Sciatic nerve (tissue), 2 donors: ENCODE data around the gene PAX5. TPM values are rescaled to one million over a fixed set of nuclear protein-coding genes. Genes with fewer than 3 reads are reported as not detected.
A peak's percentile ranks its signal among the peaks of the same experiment; 100 is the strongest.

ENCODE experiments used
- ATAC-seq: fragments of 200-7000 bp; cut with Tn5 transposase; one replicate; pipeline ENCODE4 v1.9.1; 2020; ENCODE audit warnings: mild to moderate bottlenecking, moderate library complexity
- DNase-seq: peaks from one replicate; pipeline ENCODE4 v3.0.0-alpha.2; 2020; ENCODE audit warnings: low spot score
- intact Hi-C: fragments of 100-400 bp; cut with DNase I; formaldehyde crosslinking; loops from one replicate; pipeline ENCODE4 v1.14.2; 2022
- total RNA-seq: library from RNA; stranded (reverse); fragmentation: NEBNext Ultra II Directional; extraction: Animal tissue kit (Norgen Biotek cat#: 25700); gene quantifications from one replicate; pipeline ENCODE4 v1.2.1, GENCODE V29; 2021
- donor health status: DM: no; HTN: no; CAD: no.
- donor health status: DM: no; HTN: no; CAD: no.

PAX5 gene
- total RNA-seq, 1 donor from 2014 or later, result 1.2 TPM

GRCh38 chr9:37038302-37038942 is 4.4 kb upstream of the PAX5 start:
- DNase-seq (no peak), ATAC-seq (no peak)
- intact Hi-C loops, result no loop called here

GRCh38 chr9:37037503-37038301 is 3.6 kb upstream of the PAX5 start:
- intact Hi-C loops, result no loop called here
- no peak for DNase-seq
- peak; percentile 40 for ATAC-seq

GRCh38 chr9:37036776-37037502 is 2.9 kb upstream of the PAX5 start:
- intact Hi-C loops, result no loop called here
- DNase-seq (no peak), ATAC-seq (peak; percentile 51)

DNA sequence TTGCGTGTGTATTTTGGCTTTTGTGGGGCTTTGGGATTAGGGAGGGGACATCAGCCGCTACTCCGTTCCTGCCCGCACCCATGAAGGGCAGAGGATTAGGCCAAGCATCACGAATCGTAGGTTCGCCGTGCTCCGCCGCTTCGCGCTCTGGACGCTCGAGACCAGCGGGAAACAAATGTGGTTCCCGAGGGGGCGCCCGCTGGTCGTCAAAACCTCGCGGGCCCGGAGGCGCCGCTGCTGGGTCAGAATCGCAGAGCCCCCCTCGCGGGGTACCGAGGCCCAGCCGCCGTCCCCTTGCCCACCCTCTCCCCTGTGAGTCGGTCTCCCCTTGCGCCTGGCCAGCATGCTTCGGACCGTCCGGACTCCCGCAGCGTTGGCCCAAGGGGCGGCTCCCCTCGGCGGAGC is 2.3 kb upstream of the PAX5 start:
- ATAC-seq, result peak; percentile 6
- no peak for DNase-seq
- intact Hi-C loops, result no loop called here

DNA sequence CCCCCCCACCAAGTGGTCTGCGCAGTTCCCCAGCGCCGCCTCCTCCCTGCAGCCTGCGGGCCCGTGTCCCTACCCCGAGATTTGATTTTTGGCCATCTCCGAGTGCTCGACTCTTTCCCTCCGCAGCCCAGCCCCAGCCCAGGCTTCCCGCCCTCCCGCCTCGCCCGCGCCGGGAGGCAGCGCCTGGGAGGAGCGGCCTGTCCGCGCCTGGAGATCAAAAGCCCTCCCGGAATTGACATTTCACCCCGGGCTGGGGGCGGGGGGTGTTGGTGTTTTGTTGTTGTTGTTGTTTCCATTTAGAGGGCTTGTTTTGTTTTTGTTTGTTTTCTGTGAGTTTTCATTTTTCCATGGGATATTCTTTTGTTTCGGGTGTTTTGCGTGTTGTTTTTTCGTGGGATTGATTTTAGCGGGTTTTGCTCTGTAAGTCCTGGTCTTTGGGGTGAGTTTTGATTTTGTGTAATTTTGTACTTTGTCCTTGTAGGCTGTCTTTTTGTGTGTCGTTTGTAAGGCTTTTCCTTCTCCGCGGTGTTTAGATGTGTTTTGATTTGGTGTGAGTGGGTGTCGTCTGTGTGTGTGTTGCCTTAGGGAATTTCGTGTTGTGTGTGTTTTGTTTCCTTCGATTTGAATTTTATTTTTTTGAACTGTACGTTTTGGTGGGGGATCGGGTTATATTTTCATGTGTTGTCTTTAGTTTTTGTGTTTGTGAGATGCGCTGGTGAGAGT is 1.7 kb upstream of the PAX5 start:
- DNase-seq (no peak), ATAC-seq (no peak)
- intact Hi-C loops, result no loop called here

DNA sequence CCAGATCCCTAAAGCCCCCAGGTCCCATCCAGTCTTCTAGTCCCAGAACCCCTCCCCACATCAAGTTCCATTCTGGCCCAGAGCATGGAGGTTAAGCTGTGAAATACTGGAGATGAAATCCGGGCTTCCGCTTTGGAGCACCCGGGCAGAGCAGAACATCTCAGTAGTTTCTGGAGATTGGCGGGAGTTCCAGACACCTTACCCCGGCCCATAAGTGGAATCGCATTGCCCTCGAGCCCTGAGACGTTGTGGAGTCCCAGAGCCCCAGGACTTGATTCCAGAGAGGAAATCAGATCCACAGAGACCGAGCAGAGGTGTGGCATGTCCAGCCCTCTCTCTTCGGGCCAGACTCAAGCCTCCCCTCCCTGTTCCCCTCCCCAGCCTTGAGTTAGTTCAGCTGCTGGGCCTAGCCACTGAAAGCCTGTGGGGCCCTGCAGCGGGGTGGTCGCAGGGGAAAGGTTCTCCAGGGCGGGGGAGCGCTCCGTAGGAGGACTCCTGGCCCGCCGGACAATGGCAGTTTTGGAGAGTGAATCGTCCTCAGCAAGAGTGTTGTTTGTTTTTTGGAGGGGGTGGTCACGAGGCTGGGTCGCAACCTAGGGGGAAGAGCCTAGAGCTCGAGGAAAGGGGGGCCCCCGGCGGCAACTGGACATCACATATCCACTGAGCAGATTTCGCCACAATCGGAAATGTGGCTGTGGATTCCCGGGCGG is 1.0 kb upstream of the PAX5 start:
- ATAC-seq, result no peak
- intact Hi-C loops, result no loop called here
- DNase-seq, result no peak

DNA sequence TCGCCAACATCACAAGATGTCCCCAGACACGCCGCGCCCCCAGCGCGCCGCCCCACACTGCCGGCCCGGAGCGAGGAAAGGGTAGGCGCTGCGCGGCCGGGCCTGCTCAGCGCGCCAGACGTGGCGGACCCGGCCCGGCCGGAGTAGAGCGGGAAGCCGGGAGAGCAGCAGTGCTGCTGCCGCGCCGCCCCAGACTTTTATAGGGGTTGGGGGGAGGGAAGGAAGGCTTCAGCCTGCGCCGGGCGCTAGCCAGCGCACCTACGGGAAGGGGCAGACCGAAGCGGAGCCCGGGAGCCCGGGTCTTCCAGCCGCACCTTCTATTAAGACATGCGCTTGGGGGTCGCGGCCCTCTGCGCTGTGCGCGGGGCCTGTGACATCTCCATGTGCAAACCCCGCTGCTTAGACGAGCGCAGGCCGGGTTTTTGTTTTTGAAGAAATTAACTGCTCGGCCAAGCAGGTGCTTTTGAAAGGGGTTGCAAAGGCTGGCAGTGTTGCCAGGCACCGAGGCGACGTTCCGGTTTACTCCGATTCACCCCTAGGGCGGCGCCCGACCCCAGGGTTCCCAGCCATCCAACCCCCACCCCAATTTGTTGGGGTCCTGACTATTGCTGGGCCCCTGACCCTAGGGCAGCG is 353 bp upstream of the PAX5 start:
- no peak for DNase-seq
- ATAC-seq, result no peak
- intact Hi-C loops, result no loop called here

DNA sequence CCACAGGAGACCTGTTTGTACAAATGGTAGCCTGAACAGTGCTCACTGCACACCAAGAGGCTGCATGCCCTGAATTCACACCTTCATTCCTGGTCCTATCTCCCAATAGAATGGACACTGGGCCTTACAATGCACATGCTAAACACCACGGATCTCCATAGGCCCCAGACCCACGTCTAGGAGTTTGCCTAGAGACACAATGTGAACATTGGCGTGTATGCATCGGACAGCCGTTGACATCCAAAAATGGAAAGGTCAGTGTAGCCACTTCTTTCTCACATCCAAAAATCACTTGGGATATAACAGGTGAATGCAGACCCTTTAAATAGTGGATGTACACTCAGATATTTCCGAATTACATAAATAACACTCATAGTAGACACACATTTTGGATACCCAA is 927 bp downstream of the PAX5 start:
- DNase-seq (no peak), ATAC-seq (no peak)
- intact Hi-C loops, result no loop called here

GRCh38 chr9:37032713-37033112 is 1.4 kb downstream of the PAX5 start:
- intact Hi-C loops, result no loop called here

GRCh38 chr9:37031902-37032301 is 2.2 kb downstream of the PAX5 start:
- DNase-seq, result no peak
- intact Hi-C loops, result no loop called here
- no peak for ATAC-seq

More at GRCh38 chr9:37032713-37033112, 1.4 kb downstream of the PAX5 start:
- DNase-seq, result no peak
- no peak for ATAC-seq

- no peak for DNase-seq
- no peak for ATAC-seq
- intact Hi-C loops, result no loop called here
Observed at GRCh38 chr9:37031081-37031480, 3.0 kb downstream of the PAX5 start.

DNA sequence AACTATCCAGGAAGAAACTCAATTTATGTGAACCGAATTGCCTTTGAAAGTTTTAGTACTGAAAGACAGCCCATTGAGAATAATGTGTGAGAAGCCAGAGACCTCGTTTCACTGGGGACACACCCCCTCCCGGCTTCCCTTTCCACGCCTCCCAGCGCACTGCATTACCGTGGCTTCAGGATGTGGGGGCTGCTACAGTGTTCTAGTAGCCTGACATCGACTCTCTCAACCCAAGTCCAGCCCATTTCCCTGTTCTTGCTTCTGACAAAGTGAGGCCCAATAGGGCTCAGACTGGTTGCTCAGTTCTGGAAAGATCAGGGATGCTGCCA is 3.5 kb downstream of the PAX5 start:
- DNase-seq, result no peak
- intact Hi-C loops, result no loop called here
- no peak for ATAC-seq

DNA sequence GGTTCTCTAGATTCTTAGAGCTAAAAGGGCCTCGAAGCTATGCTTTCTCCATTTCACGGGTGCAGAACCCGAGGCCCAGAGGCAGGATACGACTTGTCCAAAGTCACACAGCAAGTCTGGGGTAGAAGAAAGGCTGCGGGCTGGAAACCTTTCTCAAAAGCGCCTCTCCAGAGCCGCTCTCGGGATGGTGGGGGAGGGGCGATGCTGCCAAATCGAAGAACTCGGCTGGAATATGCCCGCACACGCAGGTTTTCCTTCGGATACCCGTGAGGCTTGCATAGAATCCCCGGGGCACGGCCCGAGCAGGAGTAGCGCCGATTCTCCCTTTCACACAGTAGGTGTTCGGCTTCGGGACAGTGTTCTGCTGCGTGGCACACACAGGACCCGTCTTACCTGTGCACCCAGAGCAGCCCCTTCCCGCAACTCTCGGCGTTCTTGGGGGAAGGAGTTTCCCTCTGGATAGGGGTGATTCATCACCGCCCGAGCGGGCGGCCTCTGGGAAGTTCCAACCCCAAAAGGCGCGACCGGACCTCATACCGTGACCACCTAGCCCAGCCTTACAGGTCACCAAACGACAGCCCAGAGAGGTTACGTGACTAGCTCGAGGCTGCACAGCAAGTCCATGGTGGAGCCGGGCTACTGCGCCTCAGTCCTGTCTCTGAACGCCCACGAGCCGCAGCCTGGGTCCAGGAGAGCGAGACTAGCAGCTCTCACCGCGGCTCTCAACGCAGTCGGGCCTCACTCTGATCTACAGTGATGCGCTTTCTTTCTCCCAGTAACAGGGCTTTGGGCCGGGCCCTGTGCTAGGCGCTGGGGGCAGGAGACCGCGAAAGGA is 4.1 kb downstream of the PAX5 start:
- no peak for DNase-seq
- intact Hi-C loops, result no loop called here
- no peak for ATAC-seq

- DNase-seq, result no peak
- no peak for ATAC-seq
- intact Hi-C loops, result no loop called here
Observed at GRCh38 chr9:37029304-37029775, 4.7 kb downstream of the PAX5 start.

GRCh38 chr9:37028420-37029031 is 5.5 kb downstream of the PAX5 start:
- no peak for DNase-seq
- no peak for ATAC-seq
- intact Hi-C loops, result no loop called here

- intact Hi-C loops, result no loop called here
- ATAC-seq (peak; percentile 88), DNase-seq (peak; percentile 82)
Observed at GRCh38 chr9:37027582-37028419, 6.3 kb downstream of the PAX5 start.
